ENCODE data around the gene TMLHE. TPM values are rescaled to one million over a fixed set of nuclear protein-coding genes. Genes with fewer than 3 reads are reported as not detected.

The TMLHE gene
- total RNA-seq, 1 donor from 2014 or later = 10.1 TPM

GRCh38 chrX:155592981-155593380 is 19.8 kb downstream of the TMLHE start:
- Mint-ChIP-seq H3K27ac (ENCODE audit: unreplicated experiment) (no peak overlapping the region), H3K4me3 (ENCODE audit: unreplicated experiment) (no peak overlapping the region), H3K36me3 (ENCODE audit: low read depth, unreplicated experiment) (no peaks in the 10 kb centered on the region), H3K27me3 (ENCODE audit: low read depth, unreplicated experiment) (no peaks in the 10 kb centered on the region), H3K9me3 (ENCODE audit: unreplicated experiment) (no peaks in the 10 kb centered on the region), H3K4me1 (ENCODE audit: low read depth, unreplicated experiment) (no peaks in the 10 kb centered on the region)
- FAIRE-seq (no peak), DNase-seq (ENCODE audit: low read depth) (no peak)
- Histone ChIP-seq H3K79me2 (ENCODE audit: insufficient read depth, low read length) (peaks cover 15% of the 10 kb centered on the region), H4K20me1 (ENCODE audit: insufficient read depth, low read length) (peaks cover 10% of the 10 kb centered on the region), H3K36me3 (ENCODE audit: insufficient read depth, low read length) (no peaks in the 10 kb centered on the region), H3K27me3 (ENCODE audit: insufficient read depth, low read length) (no peaks in the 10 kb centered on the region), H3K9me3 (ENCODE audit: insufficient read depth, low read depth, low read length) (no peaks in the 10 kb centered on the region), H3K4me3 (ENCODE audit: insufficient read depth, low read depth, low read length) (no peak overlapping the region), H3K9ac (ENCODE audit: low read length) (no peak overlapping the region), H3K4me2 (ENCODE audit: low read length) (no peak overlapping the region), H2AFZ (ENCODE audit: low read depth, low read length) (no peak overlapping the region), H3K27ac (ENCODE audit: low read depth, low read length) (no peak overlapping the region), H3K4me1 (ENCODE audit: insufficient read depth, low read length) (no peaks in the 10 kb centered on the region)
- TF ChIP-seq EZH2 (IDR thresholded peaks at IDR 0.05; ENCODE audit: insufficient read depth, low read length) (no peak), CTCF (IDR thresholded peaks at IDR 0.05; ENCODE audit: insufficient read depth, low read depth, low read length) (no peak)

- peaks cover 12% of the 10 kb centered on the region for H3K79me2 ChIP-seq (ENCODE audit: insufficient read depth, low read length)
- no peak overlapping the region for H3K4me3 ChIP-seq (ENCODE audit: insufficient read depth, low read depth, low read length)
- H3K4me2 ChIP-seq (ENCODE audit: low read length) = no peak overlapping the region
- H3K9ac ChIP-seq (ENCODE audit: low read length) = no peak overlapping the region
- TF ChIP-seq EZH2 (IDR thresholded peaks at IDR 0.05; ENCODE audit: insufficient read depth, low read length) = no peak
- no peak for TF ChIP-seq CTCF (IDR thresholded peaks at IDR 0.05; ENCODE audit: insufficient read depth, low read depth, low read length)
- H3K36me3 ChIP-seq (ENCODE audit: insufficient read depth, low read length) = no peaks in the 10 kb centered on the region
- FAIRE-seq (no peak), DNase-seq (ENCODE audit: low read depth) (no peak)
- Mint-ChIP-seq H3K27ac (ENCODE audit: unreplicated experiment) (no peak overlapping the region), H3K4me1 (ENCODE audit: low read depth, unreplicated experiment) (no peaks in the 10 kb centered on the region), H3K4me3 (ENCODE audit: unreplicated experiment) (no peak overlapping the region), H3K36me3 (ENCODE audit: low read depth, unreplicated experiment) (no peaks in the 10 kb centered on the region), H3K27me3 (ENCODE audit: low read depth, unreplicated experiment) (no peaks in the 10 kb centered on the region), H3K9me3 (ENCODE audit: unreplicated experiment) (no peaks in the 10 kb centered on the region)
- H4K20me1 ChIP-seq (ENCODE audit: insufficient read depth, low read length) = peaks cover 10% of the 10 kb centered on the region
- no peaks in the 10 kb centered on the region for H3K4me1 ChIP-seq (ENCODE audit: insufficient read depth, low read length)
- H3K27ac ChIP-seq (ENCODE audit: low read depth, low read length) = no peak overlapping the region
- no peaks in the 10 kb centered on the region for H3K27me3 ChIP-seq (ENCODE audit: insufficient read depth, low read length)
- no peak overlapping the region for H2AFZ ChIP-seq (ENCODE audit: low read depth, low read length)
- H3K9me3 ChIP-seq (ENCODE audit: insufficient read depth, low read depth, low read length) = no peaks in the 10 kb centered on the region
Observed at GRCh38 chrX:155592331-155592730, 20.4 kb downstream of the TMLHE start.

GRCh38 chrX:155577682-155578081 is 35.1 kb downstream of the TMLHE start:
- H3K27me3 Mint-ChIP-seq (ENCODE audit: low read depth, unreplicated experiment) = no peaks in the 10 kb centered on the region
- H3K36me3 Mint-ChIP-seq (ENCODE audit: low read depth, unreplicated experiment) = no peaks in the 10 kb centered on the region
- no peak for DNase-seq (ENCODE audit: low read depth)
- H3K9me3 ChIP-seq (ENCODE audit: insufficient read depth, low read depth, low read length) = no peaks in the 10 kb centered on the region
- H3K4me1 ChIP-seq (ENCODE audit: insufficient read depth, low read length) = no peaks in the 10 kb centered on the region
- H4K20me1 ChIP-seq (ENCODE audit: insufficient read depth, low read length) = peaks cover 13% of the 10 kb centered on the region
- no peak overlapping the region for H3K4me2 ChIP-seq (ENCODE audit: low read length)
- FAIRE-seq = no peak
- no peaks in the 10 kb centered on the region for H3K27me3 ChIP-seq (ENCODE audit: insufficient read depth, low read length)
- H2AFZ ChIP-seq (ENCODE audit: low read depth, low read length) = no peak overlapping the region
- TF ChIP-seq EZH2 (IDR thresholded peaks at IDR 0.05; ENCODE audit: insufficient read depth, low read length) (no peak), CTCF (IDR thresholded peaks at IDR 0.05; ENCODE audit: insufficient read depth, low read depth, low read length) (no peak)
- H3K4me3 ChIP-seq (ENCODE audit: insufficient read depth, low read depth, low read length) = no peak overlapping the region
- H3K36me3 ChIP-seq (ENCODE audit: insufficient read depth, low read length) = no peaks in the 10 kb centered on the region
- no peak overlapping the region for H3K27ac Mint-ChIP-seq (ENCODE audit: unreplicated experiment)
- H3K9ac ChIP-seq (ENCODE audit: low read length) = no peak overlapping the region
- peaks cover 3% of the 10 kb centered on the region for H3K9me3 Mint-ChIP-seq (ENCODE audit: unreplicated experiment)
- H3K79me2 ChIP-seq (ENCODE audit: insufficient read depth, low read length) = peaks cover 16% of the 10 kb centered on the region
- no peak overlapping the region for H3K4me3 Mint-ChIP-seq (ENCODE audit: unreplicated experiment)
- H3K27ac ChIP-seq (ENCODE audit: low read depth, low read length) = no peak overlapping the region
- no peaks in the 10 kb centered on the region for H3K4me1 Mint-ChIP-seq (ENCODE audit: low read depth, unreplicated experiment)

Measured in astrocyte (in vitro differentiated cells and primary cell).